Kasumi-1 (cell line): ENCODE data around the gene PDE4B.

Experiments used
- DNase-seq, 2 experiments: peaks; one replicate each; lab custom pipeline; 2025; lab: John Stamatoyannopoulos, UW

PDE4B gene

GRCh38 chr1:66265268-66265667 lies 472.6 kb downstream of the PDE4B start:
- no peak for DNase-seq

GRCh38 chr1:66265796-66266195 lies 473.1 kb downstream of the PDE4B start:
- no peak for DNase-seq

GRCh38 chr1:66266350-66266749 lies 473.7 kb downstream of the PDE4B start:
- DNase-seq = no peak

- no peak for DNase-seq
These were observed 474.1 kb downstream of the PDE4B start for GRCh38 chr1:66266756-66267155.

- no peak for DNase-seq
These were observed 474.7 kb downstream of the PDE4B start for GRCh38 chr1:66267201-66267940.

- DNase-seq = no peak
These were observed 476.5 kb downstream of the PDE4B start for GRCh38 chr1:66269222-66269621.

GRCh38 chr1:66270119-66270812 lies 477.6 kb downstream of the PDE4B start:
- DNase-seq = no peak

- peak in 1 of 2 experiments; percentile 22 for DNase-seq
These were observed 478.7 kb downstream of the PDE4B start for GRCh38 chr1:66271216-66271903.

- no peak for DNase-seq
These were observed 479.2 kb downstream of the PDE4B start for GRCh38 chr1:66271904-66272254.

- DNase-seq = no peak
These were observed 481.0 kb downstream of the PDE4B start for GRCh38 chr1:66273656-66274055.

GRCh38 chr1:66274634-66275033 lies 481.9 kb downstream of the PDE4B start:
- DNase-seq = no peak

GRCh38 chr1:66275083-66275482 lies 482.4 kb downstream of the PDE4B start:
- DNase-seq = no peak

GRCh38 chr1:66275601-66276023 lies 482.9 kb downstream of the PDE4B start:
- DNase-seq = peak; percentile 22 to 56

- DNase-seq = peak; percentile 51 to 57
These were observed 483.5 kb downstream of the PDE4B start for GRCh38 chr1:66276218-66276617.

- no peak for DNase-seq
These were observed 485.7 kb downstream of the PDE4B start for GRCh38 chr1:66278260-66279021.

GRCh38 chr1:66281808-66282207 lies 489.1 kb downstream of the PDE4B start:
- DNase-seq = no peak

- DNase-seq = no peak
These were observed 489.7 kb downstream of the PDE4B start for GRCh38 chr1:66282343-66282852.

- no peak for DNase-seq
These were observed 490.4 kb downstream of the PDE4B start for GRCh38 chr1:66282891-66283621.

GRCh38 chr1:66283622-66284041 lies 490.9 kb downstream of the PDE4B start:
- DNase-seq = no peak

GRCh38 chr1:66284746-66285145 lies 492.1 kb downstream of the PDE4B start:
- DNase-seq = no peak

GRCh38 chr1:66285618-66286270 lies 493.0 kb downstream of the PDE4B start:
- no peak for DNase-seq
